Glomerular visceral epithelial cell (primary cell): ENCODE results near the gene PGD.
"Not testable (repeated sequence)": the region's sequence is repeated elsewhere in the genome, so short reads cannot be mapped to it uniquely, and the experiment has no call there.

Experiments used
- DNase-seq: peaks from one replicate; pipeline ENCODE4 v3.0.0-alpha.2; 2016; ENCODE audit errors: extremely low spot score

The PGD gene

DNA sequence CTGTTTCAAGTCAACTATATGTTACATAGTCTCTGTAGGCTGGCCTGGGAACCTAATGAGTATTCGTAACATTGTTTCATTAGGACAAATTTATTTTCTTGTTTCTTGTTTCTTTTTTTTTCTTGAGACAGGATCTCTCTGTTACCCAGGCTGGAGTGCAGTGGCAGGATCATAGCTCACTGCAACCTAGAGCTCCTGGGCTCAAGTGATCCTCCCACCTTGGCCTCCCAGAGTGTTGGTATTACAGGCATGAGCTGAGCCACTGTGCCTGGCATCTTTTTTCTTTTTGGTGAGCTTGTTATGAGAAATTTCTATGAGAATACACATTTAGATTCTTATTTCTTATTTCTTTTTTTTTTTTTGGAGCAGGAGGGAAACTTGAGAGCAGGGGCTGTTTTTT lies 38.2 kb downstream of the PGD start:
- no peak for DNase-seq

DNA sequence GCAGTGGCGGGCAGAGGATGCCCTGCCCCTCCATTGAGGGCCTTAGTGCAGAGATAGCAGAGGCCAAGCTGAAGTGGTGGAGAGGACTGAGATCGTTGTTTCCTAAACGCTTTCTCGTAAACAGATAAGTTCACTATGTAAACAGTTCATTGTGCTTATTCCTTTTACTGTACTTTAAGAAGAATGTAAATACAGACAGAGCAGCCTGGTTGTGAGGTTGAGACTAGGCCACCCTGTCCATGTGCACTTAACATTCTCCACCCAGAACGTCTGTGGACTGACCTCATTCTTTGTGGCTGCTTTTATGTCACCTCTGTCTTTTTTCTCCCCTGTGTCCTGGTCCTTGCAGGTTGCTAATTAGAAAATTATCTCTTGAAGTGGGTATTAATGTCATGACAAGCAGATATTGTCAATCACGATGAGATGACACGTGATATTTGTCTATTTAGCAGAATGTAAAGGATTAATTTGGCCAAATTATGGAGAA lies 39.9 kb downstream of the PGD start:
- no peak for DNase-seq

DNA sequence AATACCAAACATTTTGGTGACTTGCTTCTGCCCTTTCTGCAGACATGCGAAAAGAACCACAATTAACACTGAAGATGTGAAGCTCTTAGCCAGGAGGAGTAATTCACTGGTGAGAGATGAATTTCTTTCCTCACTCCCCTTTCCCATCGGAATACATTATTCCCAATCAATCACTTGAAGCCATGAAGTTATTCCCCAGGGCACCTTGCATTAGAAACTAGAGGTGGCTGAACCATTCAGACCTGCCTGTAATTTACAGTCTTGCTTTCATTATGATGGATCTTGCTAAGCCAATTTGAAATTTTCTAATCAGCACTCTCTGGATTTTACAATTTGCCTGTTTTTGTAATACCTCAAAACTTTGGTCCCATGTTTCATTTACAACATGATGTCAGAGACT lies 41.4 kb downstream of the PGD start:
- DNase-seq = no peak

DNA sequence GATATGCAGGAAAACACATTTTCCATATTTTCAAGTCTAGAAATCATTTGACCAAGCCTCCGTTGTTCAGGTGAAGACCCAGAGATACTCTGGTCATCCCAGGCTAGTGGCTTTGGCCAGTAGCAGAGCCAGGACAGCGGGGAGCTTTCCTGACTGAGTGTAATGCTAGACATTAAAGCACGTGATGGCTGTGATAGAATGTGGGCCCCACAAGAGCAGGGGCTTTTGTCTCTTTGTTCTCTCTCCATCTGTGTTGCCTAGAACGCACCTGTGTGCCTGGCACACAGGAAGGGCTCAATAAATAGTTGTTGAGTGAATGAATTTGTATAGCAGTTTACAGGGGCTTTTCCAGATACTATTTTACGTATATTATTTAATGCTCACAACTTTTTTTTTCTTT lies 41.9 kb downstream of the PGD start:
- no peak for DNase-seq

DNA sequence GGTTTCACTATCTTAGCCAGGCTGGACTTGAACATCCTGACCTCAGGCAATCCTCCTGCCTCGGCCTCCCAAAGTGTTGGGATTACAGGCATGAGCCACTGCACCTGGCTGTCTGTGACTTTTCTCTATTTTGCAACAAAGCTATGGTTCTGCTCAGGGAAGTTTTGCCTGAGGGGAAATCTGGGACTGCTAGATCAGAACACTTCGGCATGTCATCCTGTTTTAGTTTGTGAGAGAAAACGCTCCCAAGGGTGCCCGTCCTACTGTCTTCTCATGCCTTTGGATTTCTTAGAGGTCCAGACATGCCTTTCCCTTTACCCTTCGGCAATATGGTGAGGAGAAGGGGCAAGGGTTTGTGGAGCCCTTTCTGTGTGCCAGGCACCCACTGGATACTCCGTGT lies 45.4 kb downstream of the PGD start:
- no peak for DNase-seq

DNA sequence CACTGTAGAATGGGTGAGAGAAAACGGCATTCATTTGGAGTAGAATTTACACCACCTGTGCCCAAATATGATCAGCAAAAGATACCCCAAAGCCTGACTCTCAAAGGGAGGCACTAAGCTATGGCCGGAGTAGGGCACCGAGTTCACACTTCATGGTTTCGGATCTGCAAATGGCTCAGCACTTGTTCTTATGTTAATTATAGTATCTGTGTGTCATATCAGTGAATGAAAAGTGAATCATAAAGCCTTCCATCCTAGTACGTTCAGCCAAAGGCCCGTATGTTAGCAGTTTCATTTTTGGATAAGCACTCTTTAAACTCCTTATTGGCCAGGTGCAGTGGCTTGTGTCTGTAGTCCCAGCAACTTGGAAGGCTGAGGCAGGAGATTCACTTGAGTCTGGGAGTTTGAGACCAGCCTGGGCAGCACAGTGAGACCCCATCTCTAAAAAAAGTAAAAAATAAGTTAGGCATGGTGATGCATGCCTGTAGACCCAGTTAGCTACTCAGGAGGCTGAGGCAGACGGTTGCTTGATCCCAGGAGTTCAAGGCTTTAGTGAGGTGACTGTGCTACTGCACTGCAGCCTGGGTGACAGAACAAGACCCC lies 46.0 kb downstream of the PGD start:
- no peak for DNase-seq

DNA sequence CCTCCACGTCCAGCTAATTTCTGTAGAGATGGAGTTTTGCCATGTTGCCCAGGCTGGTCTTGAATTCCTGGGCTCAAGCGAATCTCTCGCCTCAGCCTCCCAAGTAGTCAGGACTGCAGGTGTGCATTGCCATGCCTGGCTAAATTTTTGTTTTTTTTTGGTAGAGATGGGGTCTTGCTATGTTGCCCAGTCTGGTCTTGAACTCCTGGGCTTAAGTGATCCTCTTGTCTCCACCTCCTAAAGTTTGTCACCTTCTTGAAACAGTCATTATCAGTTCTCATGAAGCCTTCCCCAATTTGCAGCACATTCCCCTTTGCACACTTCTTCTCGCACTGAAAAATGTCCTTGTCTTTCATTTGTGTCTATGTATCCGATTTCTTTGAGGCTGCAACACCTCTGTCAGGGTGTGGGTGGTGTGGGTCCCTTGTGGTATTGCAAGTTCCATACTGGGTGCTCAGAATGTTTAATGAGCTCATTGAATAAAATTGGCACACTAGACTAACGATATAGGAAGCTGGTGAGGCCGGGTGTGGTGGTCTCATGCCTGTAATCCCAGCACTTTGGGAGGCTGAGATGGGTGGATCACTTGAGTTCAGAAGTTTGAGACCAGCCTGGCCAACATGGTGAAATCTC lies 48.0 kb downstream of the PGD start:
- no peak for DNase-seq

DNA sequence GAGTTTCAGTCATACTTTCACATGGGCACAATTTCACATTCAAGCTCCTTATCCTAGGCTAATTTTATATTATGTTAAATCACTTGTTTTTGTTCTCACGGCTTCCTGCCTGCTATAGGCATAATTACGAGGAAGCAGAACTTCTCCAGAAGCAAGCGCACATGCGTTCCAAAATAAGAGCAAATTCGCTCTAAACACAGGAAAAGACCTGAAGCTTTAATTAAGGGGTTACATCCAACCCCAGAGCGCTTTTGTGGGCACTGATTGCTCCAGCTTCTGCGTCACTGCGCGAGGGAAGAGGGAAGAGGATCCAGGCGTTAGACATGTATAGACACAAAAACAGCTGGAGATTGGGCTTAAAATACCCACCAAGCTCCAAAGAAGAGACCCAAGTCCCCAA lies 50.9 kb downstream of the PGD start, which contains the start of gene CORT:
TSS of gene CORT (plus strand) at position 281 of the 400 bp plus-strand sequence. CDS start 193 bp downstream, outside the sequence.
- DNase-seq = no peak

DNA sequence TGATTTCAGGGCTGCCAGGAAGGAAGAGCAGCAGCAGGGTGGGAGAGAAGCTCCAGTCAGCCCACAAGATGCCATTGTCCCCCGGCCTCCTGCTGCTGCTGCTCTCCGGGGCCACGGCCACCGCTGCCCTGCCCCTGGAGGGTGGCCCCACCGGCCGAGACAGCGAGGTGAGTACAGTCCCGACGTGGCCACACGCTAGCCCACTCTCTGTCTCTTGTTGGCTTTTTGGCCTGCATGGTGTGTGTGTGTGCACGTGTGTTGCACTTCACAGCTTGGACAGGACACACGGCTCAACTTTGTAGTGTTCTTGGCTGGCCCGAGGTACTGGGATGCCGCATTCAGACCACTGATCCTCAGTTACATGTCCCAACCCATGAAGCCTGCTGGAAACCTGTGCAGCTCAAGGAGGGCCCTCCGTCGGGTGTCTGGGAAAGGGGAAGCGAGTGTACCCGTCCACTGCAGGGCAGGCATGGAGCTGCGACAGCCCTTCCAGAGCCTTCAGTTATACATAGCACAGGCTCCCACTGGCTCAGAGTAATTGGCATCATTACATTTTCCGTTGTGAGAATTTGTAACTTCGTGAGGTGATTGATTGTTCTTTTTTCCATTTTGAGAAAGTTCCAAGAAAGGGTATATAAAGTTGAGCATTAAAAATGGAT lies 51.4 kb downstream of the PGD start:
- no peak for DNase-seq

DNA sequence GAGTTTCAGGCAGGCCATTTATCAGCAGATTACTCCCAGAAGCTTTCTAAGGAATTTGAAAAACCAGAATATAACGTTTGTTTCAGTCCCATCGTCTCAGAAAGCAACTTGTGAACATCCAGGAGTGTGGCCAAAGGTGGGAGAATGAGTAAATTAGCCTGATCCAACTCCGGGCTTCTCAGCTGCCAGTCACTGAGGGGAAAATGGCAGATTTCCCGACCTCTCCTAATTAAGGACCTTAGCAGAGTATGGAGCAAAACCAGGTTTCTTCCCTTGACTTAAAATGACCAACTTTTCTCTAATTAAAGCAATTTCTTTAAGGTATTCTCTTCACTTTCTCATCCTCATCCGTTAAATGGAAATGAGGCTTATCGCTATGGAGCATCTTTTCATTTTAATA lies 52.0 kb downstream of the PGD start:
- DNase-seq = no peak

DNA sequence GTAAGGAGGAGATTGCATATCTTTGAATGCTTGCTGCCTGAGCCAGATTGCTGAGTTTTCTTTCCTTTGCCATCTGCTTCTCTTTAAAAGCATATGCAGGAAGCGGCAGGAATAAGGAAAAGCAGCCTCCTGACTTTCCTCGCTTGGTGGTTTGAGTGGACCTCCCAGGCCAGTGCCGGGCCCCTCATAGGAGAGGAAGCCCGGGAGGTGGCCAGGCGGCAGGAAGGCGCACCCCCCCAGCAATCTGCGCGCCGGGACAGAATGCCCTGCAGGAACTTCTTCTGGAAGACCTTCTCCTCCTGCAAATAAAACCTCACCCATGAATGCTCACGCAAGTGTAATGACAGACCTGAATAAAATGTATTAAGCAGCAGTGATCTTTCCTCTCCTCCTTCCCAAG lies 52.4 kb downstream of the PGD start:
- no peak for DNase-seq

DNA sequence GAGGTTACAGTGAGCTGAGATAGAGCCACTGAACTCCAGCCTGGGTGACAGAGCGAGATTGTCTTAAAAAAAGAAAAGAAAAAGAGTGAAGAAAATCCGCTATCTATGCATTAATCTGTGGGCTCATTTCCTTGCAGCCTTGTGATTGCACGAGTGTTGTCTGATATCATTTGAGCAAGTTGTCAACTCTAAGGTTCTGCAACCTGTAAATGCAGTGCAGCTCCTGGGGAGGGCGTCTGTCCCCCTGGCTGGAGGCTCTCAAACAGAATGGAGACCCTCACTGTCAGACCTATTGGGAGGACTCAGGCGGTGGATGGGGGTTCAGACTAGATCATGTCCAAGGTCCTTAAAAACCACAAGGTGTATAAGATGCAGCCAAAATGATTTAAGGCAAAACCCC lies 57.2 kb downstream of the PGD start:
- DNase-seq = no peak

DNA sequence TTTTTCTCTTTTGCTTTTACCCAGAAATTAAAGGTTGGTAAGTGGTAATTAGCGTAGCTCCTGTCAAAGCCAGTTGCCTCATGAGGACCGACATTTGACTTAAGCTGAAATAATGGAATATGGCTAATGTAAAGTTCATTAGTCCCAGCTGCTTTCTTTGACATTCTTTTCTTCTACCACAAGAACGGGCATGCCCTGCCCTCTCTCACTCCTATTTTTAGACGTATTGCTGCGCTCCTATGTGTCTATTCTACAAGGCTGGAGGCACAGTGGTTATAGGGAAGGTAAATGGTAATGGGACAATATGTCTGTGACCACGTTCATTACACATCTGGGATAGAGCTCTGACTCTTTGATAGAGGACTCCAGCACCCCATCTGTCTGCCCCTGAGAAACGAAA lies 57.8 kb downstream of the PGD start:
- no peak for DNase-seq

DNA sequence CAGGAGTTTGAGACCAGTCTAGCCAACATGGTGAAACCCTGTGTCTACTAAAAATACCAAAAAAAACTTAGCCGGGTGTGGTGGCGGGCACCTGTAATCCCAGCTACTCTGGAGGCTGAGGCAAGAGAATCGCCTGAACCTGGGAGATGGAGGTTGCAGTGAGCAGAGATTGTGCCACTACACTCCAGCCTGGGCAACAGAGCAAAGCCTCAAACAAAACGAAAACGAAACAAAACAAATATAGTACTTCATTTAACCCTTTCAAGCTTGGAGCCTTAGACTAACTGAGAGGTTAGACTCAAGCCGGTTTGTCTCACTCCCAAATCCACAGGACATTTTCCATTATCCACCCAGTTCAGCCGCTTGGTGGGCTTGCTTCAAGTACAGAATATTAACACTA lies 58.6 kb downstream of the PGD start:
- not testable (repeated sequence) for DNase-seq

DNA sequence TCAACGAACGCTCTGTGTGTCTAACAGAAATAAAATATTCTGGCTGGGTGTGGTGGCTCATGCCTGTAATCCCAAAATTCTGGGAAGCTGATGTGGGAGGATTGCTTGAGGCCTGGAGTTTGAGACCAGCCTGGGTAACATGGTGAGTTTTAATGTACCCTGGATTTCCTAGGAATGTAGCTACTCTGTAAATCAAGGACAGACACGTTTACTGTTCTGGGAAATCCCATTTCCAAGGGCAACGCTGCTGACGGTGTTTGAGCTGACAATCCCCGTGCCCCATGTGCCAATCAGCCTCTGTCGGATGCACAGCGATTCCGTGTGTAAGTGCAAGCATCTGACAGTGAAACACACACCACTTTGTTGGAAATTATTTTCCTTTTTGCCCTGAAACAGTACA lies 59.0 kb downstream of the PGD start:
- no peak for DNase-seq

DNA sequence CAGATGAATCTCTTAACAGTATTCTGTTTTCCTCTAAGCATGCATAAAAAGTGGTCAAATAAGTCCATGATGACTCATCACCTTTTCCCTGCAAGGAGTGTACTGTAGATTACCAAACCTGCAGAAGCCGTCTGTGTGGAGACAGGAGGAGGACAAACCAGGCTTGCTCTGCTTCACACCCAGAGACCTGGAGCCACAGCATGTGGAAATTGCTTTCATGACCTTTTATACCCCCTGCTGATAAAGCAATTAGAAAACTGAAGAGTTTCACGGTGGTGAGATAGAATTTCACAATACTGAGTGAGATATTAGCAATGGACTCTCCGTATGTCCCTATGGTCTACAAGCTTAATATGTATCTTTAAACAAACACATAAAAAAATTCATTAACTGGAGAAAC lies 60.3 kb downstream of the PGD start:
- peak; percentile 89 for DNase-seq

DNA sequence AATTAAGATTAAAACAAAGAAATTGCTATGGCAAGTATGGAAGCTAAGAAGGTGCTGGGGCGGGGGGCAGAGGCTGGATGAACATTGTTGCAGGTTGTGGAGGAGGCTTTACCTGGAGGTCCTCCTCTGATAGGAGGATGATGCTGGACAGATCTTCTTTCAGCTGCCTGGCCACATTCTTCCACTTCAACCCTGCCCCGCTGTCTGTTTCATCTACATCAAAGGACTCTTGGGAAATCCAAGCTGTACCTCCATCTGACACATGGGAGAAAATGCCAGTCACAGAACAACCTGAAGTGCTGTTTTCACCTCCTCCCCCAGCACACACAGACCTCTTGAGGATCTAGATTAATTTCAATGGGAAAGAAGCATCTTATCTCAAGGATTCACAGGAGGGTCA lies 68.2 kb downstream of the PGD start:
- DNase-seq = no peak

DNA sequence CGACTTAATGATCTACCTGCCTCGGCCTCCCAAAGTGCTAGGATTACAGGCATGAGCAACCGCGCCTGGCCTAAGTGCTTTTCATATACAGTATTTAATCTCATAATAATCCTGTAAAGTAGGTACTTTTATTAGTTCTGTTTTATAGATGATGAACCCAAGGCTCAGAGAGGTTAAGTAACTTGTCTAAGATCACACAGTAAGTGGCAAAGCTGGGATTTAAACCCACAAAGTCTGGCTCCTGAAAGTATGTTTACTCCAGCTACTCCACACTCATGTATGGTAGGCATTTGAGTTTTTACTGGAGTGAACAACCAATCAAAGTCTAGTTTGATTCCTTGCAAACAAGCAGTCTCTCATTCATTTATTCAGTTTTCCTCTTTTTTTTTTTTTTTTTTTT lies 71.2 kb downstream of the PGD start:
- no peak for DNase-seq
